Type B pancreatic cell (in vitro differentiated cells): Measurements from ENCODE around the gene SPTSSB. TPM values are rescaled to one million over a fixed set of nuclear protein-coding genes. Genes with fewer than 3 reads are reported as not detected.

Source experiments
- DNase-seq: peaks from one replicate; pipeline ENCODE4 v3.0.0; 2021; ENCODE audit warnings: mixed read lengths; ENCODE audit not compliant: unreplicated experiment; ENCODE audit errors: extremely low spot score
- H3K27ac Mint-ChIP-seq: 2 replicates; pipeline ENCODE4 v1.8.0; 2021; ENCODE audit warnings: mild to moderate bottlenecking, mixed read lengths
- H3K27me3 Mint-ChIP-seq: 2 replicates; pipeline ENCODE4 v1.8.0; 2021; ENCODE audit warnings: mixed read lengths
- H3K36me3 Mint-ChIP-seq: 2 replicates; pipeline ENCODE4 v1.8.0; 2021; ENCODE audit warnings: mixed read lengths
- H3K4me1 Mint-ChIP-seq: one replicate; pipeline ENCODE4 v1.8.0; 2021; ENCODE audit warnings: mixed read lengths; ENCODE audit not compliant: unreplicated experiment
- H3K4me3 Mint-ChIP-seq: 2 replicates; pipeline ENCODE4 v1.8.0; 2021; ENCODE audit warnings: mild to moderate bottlenecking, mixed read lengths
- H3K9me3 Mint-ChIP-seq: 2 replicates; pipeline ENCODE4 v1.8.0; 2021; ENCODE audit warnings: mixed read lengths
- total RNA-seq: library from RNA; stranded (reverse); gene quantifications from 2 replicates; pipeline ENCODE4 v1.2.1, GENCODE V29; 2021; ENCODE audit warnings: low replicate concordance
- TF ChIP-seq, protein P1 (sequence below): fragments of 200-600 bp; sonication (generic); conservative IDR thresholded peaks from 2 replicates; pipeline ENCODE4 v1.5.0; 2021; ENCODE audit warnings: antibody characterized with exemption, mild to moderate bottlenecking

Gene SPTSSB
- total RNA-seq, 1 donor from 2014 or later = 28.8 TPM

DNA sequence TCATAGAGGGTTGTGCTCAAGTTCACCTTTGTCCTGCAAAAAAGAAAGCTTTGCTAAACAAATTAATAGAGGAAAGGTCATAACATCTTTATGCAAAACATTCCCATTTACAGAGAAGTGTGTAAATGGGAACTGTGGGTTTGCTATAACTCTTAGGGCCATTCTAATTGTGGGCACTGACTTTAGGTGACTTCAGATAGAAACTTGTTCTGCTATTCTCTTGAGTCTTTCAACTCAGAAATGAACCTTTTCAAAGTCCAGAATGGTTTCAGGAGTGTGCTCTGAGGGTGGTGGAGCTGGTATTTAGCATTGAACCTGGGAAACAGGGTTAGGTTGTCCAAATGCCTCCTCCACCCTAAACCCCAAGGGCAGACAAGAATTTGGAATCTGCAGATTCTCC, 34.0 kb downstream of the SPTSSB start:
- Mint-ChIP-seq H3K9me3 (no peaks in the 10 kb centered on the region), H3K36me3 (no peaks in the 10 kb centered on the region), H3K4me3 (no peak overlapping the region), H3K27me3 (no peaks in the 10 kb centered on the region), H3K4me1 (peaks cover 7% of the 10 kb centered on the region), H3K27ac (no peak overlapping the region)
- DNase-seq = no peak
- TF ChIP-seq, protein P1, sequence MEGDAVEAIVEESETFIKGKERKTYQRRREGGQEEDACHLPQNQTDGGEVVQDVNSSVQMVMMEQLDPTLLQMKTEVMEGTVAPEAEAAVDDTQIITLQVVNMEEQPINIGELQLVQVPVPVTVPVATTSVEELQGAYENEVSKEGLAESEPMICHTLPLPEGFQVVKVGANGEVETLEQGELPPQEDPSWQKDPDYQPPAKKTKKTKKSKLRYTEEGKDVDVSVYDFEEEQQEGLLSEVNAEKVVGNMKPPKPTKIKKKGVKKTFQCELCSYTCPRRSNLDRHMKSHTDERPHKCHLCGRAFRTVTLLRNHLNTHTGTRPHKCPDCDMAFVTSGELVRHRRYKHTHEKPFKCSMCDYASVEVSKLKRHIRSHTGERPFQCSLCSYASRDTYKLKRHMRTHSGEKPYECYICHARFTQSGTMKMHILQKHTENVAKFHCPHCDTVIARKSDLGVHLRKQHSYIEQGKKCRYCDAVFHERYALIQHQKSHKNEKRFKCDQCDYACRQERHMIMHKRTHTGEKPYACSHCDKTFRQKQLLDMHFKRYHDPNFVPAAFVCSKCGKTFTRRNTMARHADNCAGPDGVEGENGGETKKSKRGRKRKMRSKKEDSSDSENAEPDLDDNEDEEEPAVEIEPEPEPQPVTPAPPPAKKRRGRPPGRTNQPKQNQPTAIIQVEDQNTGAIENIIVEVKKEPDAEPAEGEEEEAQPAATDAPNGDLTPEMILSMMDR = no peak

DNA sequence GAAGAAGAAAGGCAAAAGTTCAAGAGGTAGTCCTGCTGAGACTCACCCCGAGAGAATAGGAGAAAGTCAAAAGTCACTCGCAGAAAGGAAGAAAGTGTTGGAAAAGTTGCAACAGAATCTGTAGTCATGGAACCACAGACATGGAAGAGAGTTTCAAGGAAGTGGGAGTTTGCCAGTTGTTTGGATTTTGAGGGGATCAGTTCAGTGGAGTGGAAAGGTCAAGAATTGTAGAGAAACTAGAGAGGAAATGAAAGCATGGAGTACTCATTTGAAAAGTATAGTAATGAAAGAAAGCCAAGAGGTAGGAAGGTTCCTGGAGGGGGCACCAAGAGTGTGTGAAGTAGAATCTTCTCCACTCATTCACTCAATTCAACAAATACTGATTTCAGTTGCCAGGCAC, 34.7 kb downstream of the SPTSSB start:
- Mint-ChIP-seq H3K36me3 (no peaks in the 10 kb centered on the region), H3K9me3 (no peaks in the 10 kb centered on the region), H3K27me3 (no peaks in the 10 kb centered on the region), H3K27ac (no peak overlapping the region), H3K4me1 (peaks cover 7% of the 10 kb centered on the region), H3K4me3 (no peak overlapping the region)
- TF ChIP-seq, protein P1 = no peak
- DNase-seq = no peak

DNA sequence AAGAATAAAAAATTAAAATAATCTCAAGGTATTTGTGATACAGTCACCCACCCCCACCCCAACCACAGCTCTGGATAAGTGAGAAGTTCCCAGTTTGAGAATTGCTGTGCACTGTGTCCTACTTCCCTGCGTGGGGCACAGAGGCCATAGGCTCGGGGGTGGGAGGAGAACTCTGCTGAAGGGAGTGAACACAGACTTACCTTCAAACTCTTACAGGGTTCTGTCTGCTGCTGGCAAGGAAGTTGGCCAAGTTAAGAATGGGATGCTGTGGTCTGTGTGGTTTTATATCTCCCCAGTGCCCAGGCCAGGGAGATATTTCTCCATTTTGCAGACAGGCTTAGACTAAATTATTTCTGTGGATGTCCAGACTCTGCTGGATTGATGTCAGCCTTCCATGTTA, 37.6 kb downstream of the SPTSSB start:
- TF ChIP-seq, protein P1 = no peak
- Mint-ChIP-seq H3K27me3 (no peaks in the 10 kb centered on the region), H3K27ac (no peak overlapping the region), H3K4me3 (no peak overlapping the region), H3K36me3 (no peaks in the 10 kb centered on the region), H3K9me3 (no peaks in the 10 kb centered on the region), H3K4me1 (no peaks in the 10 kb centered on the region)
- no peak for DNase-seq

DNA sequence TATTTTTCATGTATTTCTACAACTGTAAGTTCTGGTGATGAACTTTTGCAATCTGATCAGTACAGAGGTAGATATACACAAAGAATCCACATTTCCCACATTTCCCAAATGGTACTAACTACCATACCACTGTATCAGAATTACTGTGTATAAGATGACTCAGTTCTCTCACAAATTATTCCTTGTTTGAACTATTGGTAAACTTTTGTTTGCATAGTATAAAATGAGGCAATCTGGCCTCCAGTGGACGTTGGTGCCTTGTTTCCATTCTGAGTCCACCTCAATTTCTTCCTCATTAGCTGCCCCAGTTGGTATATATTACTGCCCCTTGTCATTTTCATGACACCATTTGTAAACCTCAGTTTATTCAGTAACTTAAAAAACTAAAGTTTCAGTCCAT, 38.5 kb downstream of the SPTSSB start:
- no peaks in the 10 kb centered on the region for H3K27me3 Mint-ChIP-seq
- no peaks in the 10 kb centered on the region for H3K4me1 Mint-ChIP-seq

DNA sequence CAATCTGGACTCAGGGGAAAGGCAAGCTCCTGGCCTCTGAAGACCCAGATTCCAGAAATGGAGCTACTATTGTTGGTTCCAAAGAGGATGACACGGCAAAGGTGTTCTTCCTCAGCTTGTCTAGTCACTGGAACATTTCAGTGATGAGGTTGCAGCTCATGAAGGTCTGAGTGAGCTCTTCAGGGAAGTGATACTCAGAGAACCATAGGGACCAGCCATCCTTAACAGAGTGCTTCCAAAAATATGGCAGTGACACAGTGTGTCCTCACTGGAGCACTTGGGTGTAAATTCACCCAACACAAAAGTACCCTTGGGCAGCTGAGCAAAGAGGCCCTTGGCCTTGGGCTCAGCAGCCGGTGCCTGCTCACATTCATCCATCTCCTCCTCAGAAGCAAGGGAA, 46.3 kb downstream of the SPTSSB start:
- Mint-ChIP-seq H3K27ac (no peak overlapping the region), H3K4me3 (no peak overlapping the region), H3K36me3 (no peaks in the 10 kb centered on the region), H3K4me1 (no peaks in the 10 kb centered on the region), H3K27me3 (no peaks in the 10 kb centered on the region), H3K9me3 (no peaks in the 10 kb centered on the region)
- TF ChIP-seq, protein P1 = no peak
- DNase-seq = no peak

More for the DNA sequence above, 38.5 kb downstream of the SPTSSB start:
- Mint-ChIP-seq H3K36me3 (no peaks in the 10 kb centered on the region), H3K27ac (no peak overlapping the region), H3K9me3 (no peaks in the 10 kb centered on the region), H3K4me3 (no peak overlapping the region)
- DNase-seq = no peak
- TF ChIP-seq, protein P1 = no peak
